AG08395 (cell line): ENCODE measurements around the gene RCAN3.
"Not testable (repeated sequence)": the region's sequence is repeated elsewhere in the genome, so short reads cannot be mapped to it uniquely, and the experiment has no call there.

ENCODE experiments used
- DNase-seq: peaks from one replicate; pipeline ENCODE4 v3.0.0; 2012; ENCODE audit warnings: mixed read lengths, low spot score

RCAN3 gene

GRCh38 chr1:24514946-24515345, 12.3 kb downstream of the RCAN3 start:
- no peak for DNase-seq

- DNase-seq: peak; percentile 82
Measured at GRCh38 chr1:24515671-24516209, 13.1 kb downstream of the RCAN3 start.

- no peak for DNase-seq
Measured at GRCh38 chr1:24516506-24516905, 13.9 kb downstream of the RCAN3 start.

GRCh38 chr1:24517898-24518297, 15.3 kb downstream of the RCAN3 start:
- no peak for DNase-seq

GRCh38 chr1:24520282-24520681, 17.6 kb downstream of the RCAN3 start:
- not testable (repeated sequence) for DNase-seq

GRCh38 chr1:24525606-24526005, 23.0 kb downstream of the RCAN3 start:
- DNase-seq: no peak

GRCh38 chr1:24526045-24526444, 23.4 kb downstream of the RCAN3 start:
- no peak for DNase-seq

- peak; percentile 27 for DNase-seq
Measured at GRCh38 chr1:24526940-24527542, 24.4 kb downstream of the RCAN3 start.

GRCh38 chr1:24528744-24529143, 26.1 kb downstream of the RCAN3 start:
- no peak for DNase-seq

- DNase-seq: not testable (repeated sequence)
Measured at GRCh38 chr1:24529292-24529691, 26.7 kb downstream of the RCAN3 start.

GRCh38 chr1:24535021-24535424, 32.4 kb downstream of the RCAN3 start:
- DNase-seq: no peak

GRCh38 chr1:24535778-24536177, 33.1 kb downstream of the RCAN3 start:
- no peak for DNase-seq

- DNase-seq: no peak
Measured at GRCh38 chr1:24536391-24536840, 33.8 kb downstream of the RCAN3 start.

GRCh38 chr1:24540051-24540905, 37.6 kb downstream of the RCAN3 start:
- no peak for DNase-seq

- peak; percentile 66 for DNase-seq
Measured at GRCh38 chr1:24540906-24541710, 38.5 kb downstream of the RCAN3 start.

GRCh38 chr1:24541711-24542346, 39.2 kb downstream of the RCAN3 start:
- no peak for DNase-seq

GRCh38 chr1:24544239-24544638, 41.6 kb downstream of the RCAN3 start:
- no peak for DNase-seq

- no peak for DNase-seq
Measured at GRCh38 chr1:24545662-24546061, 43.0 kb downstream of the RCAN3 start.

- no peak for DNase-seq
Measured at GRCh38 chr1:24547195-24547594, 44.6 kb downstream of the RCAN3 start.

GRCh38 chr1:24548070-24548469, 45.4 kb downstream of the RCAN3 start:
- DNase-seq: no peak

- not testable (repeated sequence) for DNase-seq
Measured at GRCh38 chr1:24549210-24549609, 46.6 kb downstream of the RCAN3 start.
